Measurements from ENCODE around the gene GAS7.
"Not testable (repeated sequence)": the region's sequence is repeated elsewhere in the genome, so short reads cannot be mapped to it uniquely, and the experiment has no call there.

The GAS7 gene

GRCh38 chr17:10106067-10106466 is 92.3 kb downstream of the GAS7 start:
- no peak for DNase-seq

GRCh38 chr17:10105513-10106001 is 92.8 kb downstream of the GAS7 start:
- no peak for DNase-seq

GRCh38 chr17:10103712-10104111 is 94.7 kb downstream of the GAS7 start:
- DNase-seq = no peak

- DNase-seq = no peak
Measured at GRCh38 chr17:10102817-10103216, 95.6 kb downstream of the GAS7 start.

- DNase-seq = no peak
Measured at GRCh38 chr17:10099051-10099571, 99.3 kb downstream of the GAS7 start.

- no peak for DNase-seq
Measured at GRCh38 chr17:10096596-10096995, 101.8 kb downstream of the GAS7 start.

- not testable (repeated sequence) for DNase-seq
Measured at GRCh38 chr17:10095295-10095694, 103.1 kb downstream of the GAS7 start.

GRCh38 chr17:10094797-10095196 is 103.6 kb downstream of the GAS7 start:
- DNase-seq = no peak

- DNase-seq = no peak
Measured at GRCh38 chr17:10092595-10092994, 105.8 kb downstream of the GAS7 start.

GRCh38 chr17:10091046-10091445 is 107.4 kb downstream of the GAS7 start:
- no peak for DNase-seq

GRCh38 chr17:10089196-10089804 is 109.1 kb downstream of the GAS7 start:
- no peak for DNase-seq

GRCh38 chr17:10088444-10088843 is 110.0 kb downstream of the GAS7 start:
- DNase-seq = no peak

- no peak for DNase-seq
Measured at GRCh38 chr17:10087355-10087754, 111.1 kb downstream of the GAS7 start.

- no peak for DNase-seq
Measured at GRCh38 chr17:10083864-10084263, 114.5 kb downstream of the GAS7 start.

GRCh38 chr17:10082795-10083194 is 115.6 kb downstream of the GAS7 start:
- DNase-seq = no peak

- DNase-seq = peak in 1 of 5 experiments; percentile 20
Measured at GRCh38 chr17:10081571-10082169, 116.7 kb downstream of the GAS7 start.

- DNase-seq = peak in 1 of 5 experiments; percentile 37
Measured at GRCh38 chr17:10077561-10078299, 120.7 kb downstream of the GAS7 start.

GRCh38 chr17:10075919-10076318 is 122.5 kb downstream of the GAS7 start:
- DNase-seq = no peak

- no peak for DNase-seq
Measured at GRCh38 chr17:10073941-10074340, 124.5 kb downstream of the GAS7 start.

- DNase-seq = no peak
Measured at GRCh38 chr17:10072556-10073425, 125.6 kb downstream of the GAS7 start.

GRCh38 chr17:10072086-10072485 is 126.3 kb downstream of the GAS7 start:
- DNase-seq = no peak

GRCh38 chr17:10071141-10071540 is 127.3 kb downstream of the GAS7 start:
- DNase-seq = no peak

- DNase-seq = no peak
Measured at GRCh38 chr17:10070690-10071089, 127.7 kb downstream of the GAS7 start.
